Activated CD4-positive, CD25-positive, alpha-beta regulatory T cell treated with anti-CD3 and anti-CD28 coated beads, Interleukin-2, amount 50 U/mL, for 16 hours (primary cell): ENCODE measurements around the gene RALA.
"Not testable (repeated sequence)": the region's sequence is repeated elsewhere in the genome, so short reads cannot be mapped to it uniquely, and the experiment has no call there.

Experiments used
- DNase-seq: peaks from one replicate; pipeline ENCODE4 v3.0.0-alpha.2; 2020; ENCODE audit warnings: low read depth, low spot score

Gene RALA

GRCh38 chr7:39683216-39683845 is 60.0 kb downstream of the RALA start:
- DNase-seq = no peak

- DNase-seq = no peak
Observed at GRCh38 chr7:39686261-39686924, 63.0 kb downstream of the RALA start.

DNA sequence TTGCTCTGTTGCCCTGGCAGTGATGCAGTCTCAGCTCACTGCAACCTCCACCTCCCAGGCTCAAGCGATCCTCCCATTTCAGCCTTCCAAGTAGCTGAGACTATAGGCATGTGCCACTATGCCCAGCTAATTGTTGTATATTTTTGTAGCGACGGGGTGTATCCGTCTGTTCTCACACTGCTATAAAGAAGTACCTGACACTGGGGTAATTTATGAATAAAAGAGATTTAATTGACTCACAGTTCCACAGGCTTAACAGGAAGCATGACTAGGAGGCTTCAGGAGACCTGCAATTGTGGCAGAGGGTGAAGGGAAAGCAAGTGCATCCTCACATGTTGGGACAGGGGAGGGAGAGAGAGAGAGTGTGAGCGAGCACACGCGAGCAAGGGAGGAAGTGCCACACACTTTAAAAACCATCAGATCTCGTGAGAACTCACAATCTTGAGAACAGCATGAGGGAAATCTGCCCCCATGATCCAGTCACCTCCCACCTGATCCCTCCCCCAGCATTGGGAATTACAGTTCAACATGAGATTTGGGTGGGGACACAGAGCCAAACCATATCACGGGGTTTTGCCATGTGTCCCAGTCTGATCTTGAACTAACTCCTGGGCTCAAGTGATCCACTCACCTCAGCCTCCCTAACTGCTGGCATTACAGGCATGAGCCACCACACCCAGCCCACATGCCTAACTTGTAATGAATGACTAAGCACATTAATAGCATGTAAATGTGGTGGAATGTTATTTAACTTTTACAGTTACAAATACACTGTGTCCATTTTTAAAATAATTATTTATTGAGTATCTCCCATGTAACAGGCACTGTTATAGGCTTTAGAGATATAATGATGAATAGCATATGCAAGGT is 65.5 kb downstream of the RALA start:
- no peak for DNase-seq

- DNase-seq = no peak
Observed at GRCh38 chr7:39691821-39692220, 68.4 kb downstream of the RALA start.

DNA sequence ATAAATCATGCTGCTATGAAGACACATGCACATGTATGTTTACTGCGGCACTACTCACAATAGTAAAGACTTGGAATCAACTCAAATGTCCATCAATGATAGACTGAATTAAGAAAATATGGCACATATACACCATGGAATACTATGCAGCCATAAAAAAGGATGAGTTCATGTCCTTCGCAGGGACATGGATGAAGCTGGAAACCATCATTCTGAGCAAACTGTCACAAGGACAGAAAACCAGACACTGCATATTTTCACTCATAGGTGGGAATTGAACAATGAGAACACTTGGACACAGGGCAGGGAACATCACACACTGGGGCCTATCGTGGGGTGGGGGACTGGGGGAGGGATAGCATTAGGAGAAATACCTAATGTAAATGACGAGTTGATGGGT is 69.7 kb downstream of the RALA start:
- not testable (repeated sequence) for DNase-seq

GRCh38 chr7:39693812-39694211 is 70.4 kb downstream of the RALA start:
- DNase-seq = no peak

DNA sequence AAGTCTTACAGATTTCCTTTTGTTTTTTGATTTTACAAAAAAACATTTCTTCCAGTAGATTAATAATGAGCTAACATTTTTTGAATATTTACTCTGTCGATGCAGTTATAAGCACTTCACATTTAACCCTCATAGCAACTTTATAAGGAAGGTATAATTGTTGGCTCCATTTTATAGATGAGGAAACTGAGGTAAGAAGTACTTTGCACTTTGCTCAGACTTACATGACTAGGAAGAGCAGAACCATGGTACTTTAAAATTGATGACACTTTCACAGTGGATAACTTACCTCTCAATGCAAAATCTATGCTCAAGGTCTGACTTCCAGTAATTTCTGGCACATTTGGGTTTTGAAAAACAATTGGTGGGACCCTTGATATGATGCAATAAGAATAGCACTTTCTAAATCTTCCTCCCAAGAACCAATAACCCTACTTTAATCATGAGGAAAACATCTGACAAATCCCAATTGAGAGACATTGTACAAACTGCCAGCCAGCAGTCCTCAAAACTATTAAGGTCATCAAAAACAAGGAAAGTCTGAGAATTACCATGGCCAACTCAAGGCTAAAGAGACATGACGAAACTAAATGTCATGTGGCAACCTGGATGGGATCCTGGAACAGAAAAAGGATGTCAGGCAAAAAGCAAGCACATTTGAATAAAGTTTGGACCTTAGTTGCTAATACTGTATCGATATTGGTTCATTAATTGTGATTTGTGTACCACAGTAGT is 72.6 kb downstream of the RALA start:
- DNase-seq = no peak

- no peak for DNase-seq
Observed at GRCh38 chr7:39696631-39697030, 73.3 kb downstream of the RALA start.

- DNase-seq = no peak
Observed at GRCh38 chr7:39697483-39697882, 74.1 kb downstream of the RALA start.

- no peak for DNase-seq
Observed at GRCh38 chr7:39700165-39700564, 76.8 kb downstream of the RALA start.

DNA sequence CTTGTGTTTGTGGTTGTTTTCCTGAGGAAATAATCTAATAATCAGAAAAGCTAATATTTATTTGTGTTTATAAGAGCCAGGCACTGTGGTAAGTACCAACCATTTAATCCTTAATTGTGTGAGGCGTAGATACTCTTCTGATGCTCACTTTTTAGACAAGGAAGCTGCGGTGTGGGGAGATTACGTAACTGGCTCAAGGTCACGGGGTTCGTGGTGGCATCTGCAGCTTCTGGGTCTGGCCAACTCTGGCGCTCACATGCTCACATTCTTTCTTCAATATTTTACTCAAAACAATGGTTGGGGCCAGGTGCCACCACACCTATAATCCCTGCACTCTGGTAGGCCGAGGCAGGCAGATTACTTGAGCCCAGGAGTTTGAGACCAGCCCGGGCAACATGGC is 77.6 kb downstream of the RALA start:
- DNase-seq = no peak

- DNase-seq = no peak
Observed at GRCh38 chr7:39702133-39702532, 78.8 kb downstream of the RALA start.

GRCh38 chr7:39703144-39703543 is 79.8 kb downstream of the RALA start:
- no peak for DNase-seq

DNA sequence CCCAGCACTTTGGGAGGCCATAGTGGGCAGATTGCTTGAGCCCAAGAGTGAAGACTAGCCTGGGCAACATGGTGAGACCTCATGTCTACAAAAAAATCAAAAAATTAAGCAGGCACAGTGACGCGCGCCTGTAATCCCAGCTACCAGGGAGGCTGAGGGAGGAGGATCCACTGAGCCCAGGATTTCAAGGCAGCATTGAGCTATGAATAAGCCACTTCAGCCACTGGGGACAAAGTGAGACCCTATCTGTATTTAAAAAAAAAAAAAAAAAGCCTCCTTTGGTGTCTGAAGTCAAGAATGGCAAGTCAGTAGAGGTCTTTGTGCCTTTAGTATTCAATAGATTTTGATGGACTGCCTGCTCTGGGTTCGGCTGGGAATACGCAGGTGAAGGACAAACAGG is 85.7 kb downstream of the RALA start:
- no peak for DNase-seq

GRCh38 chr7:39709768-39710311 is 86.5 kb downstream of the RALA start:
- no peak for DNase-seq

DNA sequence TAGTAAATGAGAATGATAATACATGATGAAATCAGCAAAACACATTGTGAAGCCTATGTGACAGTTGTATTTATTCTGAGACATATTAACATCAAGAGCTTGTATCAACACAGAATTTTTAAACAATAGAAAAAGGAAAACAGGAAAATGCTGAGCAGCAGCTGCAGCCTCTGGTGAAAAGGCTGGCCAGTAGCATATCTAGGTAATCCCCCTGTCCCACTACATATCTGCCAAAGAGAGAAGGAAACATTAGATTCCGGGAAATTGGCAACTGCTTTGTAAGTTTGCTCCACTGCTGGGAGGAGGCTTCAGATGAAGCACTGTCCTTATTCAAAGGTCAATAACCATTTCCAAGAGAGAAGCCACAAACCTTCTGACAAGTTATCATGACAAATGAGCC is 89.4 kb downstream of the RALA start:
- no peak for DNase-seq

DNA sequence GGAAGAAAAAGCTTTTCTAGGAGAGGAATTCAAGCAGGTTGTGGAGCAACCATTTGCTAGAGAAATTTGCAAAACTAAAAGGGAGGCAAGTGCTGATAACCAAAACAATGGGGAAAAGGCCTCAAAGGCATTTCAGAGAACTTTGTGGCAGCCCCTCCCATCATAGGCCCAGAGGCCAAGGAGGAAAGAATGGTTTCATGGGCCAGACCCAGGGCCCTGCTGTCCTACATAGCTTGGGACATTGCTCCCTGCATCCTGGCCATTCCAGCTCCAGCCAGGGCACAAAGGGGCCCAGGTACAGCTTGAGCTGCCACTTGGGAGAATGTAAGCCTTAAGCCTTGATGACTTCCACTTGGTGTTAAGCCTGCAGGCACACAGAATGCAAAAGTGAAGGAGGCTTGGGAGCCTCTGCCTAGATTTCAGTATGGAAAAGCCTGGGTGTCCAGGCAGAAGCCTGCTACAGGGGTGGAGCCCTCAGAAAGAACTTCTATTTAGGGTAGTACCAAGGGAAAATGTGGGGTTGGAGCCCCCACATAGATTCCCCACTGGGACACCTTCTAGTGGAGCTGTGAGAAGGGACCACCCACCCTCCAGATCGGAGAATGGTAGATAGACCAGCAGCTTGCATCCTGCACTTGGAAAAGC is 91.2 kb downstream of the RALA start:
- no peak for DNase-seq

DNA sequence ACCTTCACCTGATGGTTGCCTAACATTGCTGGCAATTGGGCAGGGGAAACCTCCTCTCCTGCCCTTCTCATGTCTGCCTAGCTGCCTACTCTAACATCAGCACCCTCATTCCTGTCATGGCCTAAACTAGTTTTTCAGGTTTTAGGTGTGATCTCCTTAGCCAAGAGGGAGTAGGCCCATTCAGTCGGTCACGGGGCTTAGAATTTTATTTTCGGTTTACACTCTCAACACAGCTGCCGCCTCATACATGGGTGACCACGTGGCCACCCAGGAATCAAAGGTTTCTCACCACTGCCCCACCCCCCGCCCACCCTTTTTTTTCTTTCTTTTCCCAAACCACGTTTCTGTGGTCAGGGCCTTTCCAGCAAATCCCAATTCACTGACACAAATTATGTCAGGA is 97.2 kb downstream of the RALA start:
- no peak for DNase-seq

GRCh38 chr7:39721345-39721744 is 98.0 kb downstream of the RALA start:
- no peak for DNase-seq

- DNase-seq = no peak
Observed at GRCh38 chr7:39721919-39722597, 98.7 kb downstream of the RALA start.
